HepG2 (cell line): Measurements from ENCODE around the gene MTA3. TPM values are rescaled to one million over a fixed set of nuclear protein-coding genes. Genes with fewer than 3 reads are reported as not detected.

Experiments
- ASH2L ChIP-seq: fragments of 300-600, 200-600 bp; sonication (generic); IDR thresholded peaks from 2 replicates; pipeline ENCODE4 v1.7.0; 2017; ENCODE audit warnings: low read depth, mild to moderate bottlenecking, moderate library complexity, mixed read lengths, low read length; ENCODE audit not compliant: insufficient read length
- ATRX ChIP-seq: sonication (generic); formaldehyde crosslinking; IDR thresholded peaks from 2 replicates; pipeline ENCODE4 v1.4.0; 2020; ENCODE audit warnings: missing genetic modification reagents, borderline replicate concordance
- BCL6 ChIP-seq: IDR thresholded peaks from 2 replicates; pipeline ENCODE4 v1.6.1; 2016; ENCODE audit warnings: missing genetic modification reagents, missing compliant biosample characterization
- DMTF1 ChIP-seq: sonication (generic); formaldehyde crosslinking; IDR thresholded peaks from 2 replicates; pipeline ENCODE4 v1.4.0; 2020; ENCODE audit warnings: mild to moderate bottlenecking, missing genetic modification reagents
- FOXC1 ChIP-seq: sonication (generic); formaldehyde crosslinking; IDR thresholded peaks from 2 replicates; pipeline ENCODE4 v1.8.0; 2022; ENCODE audit warnings: mild to moderate bottlenecking, missing genetic modification reagents, borderline replicate concordance
- GFI1 ChIP-seq: sonication (generic); formaldehyde crosslinking; IDR thresholded peaks from 2 replicates; pipeline ENCODE4 v1.5.0; 2020; ENCODE audit warnings: missing genetic modification reagents, mild to moderate bottlenecking, borderline replicate concordance
- KDM2A ChIP-seq: sonication (generic); formaldehyde crosslinking; IDR thresholded peaks from 2 replicates; pipeline ENCODE4 v1.4.0; 2020; ENCODE audit warnings: low read depth, missing genetic modification reagents, borderline replicate concordance
- MTA1 ChIP-seq: sonication (generic); formaldehyde crosslinking; IDR thresholded peaks from 2 replicates; pipeline ENCODE4 v1.4.0; 2020; ENCODE audit warnings: missing genetic modification reagents, mild to moderate bottlenecking, borderline replicate concordance
- NCOA2 ChIP-seq: sonication (generic); formaldehyde crosslinking; IDR thresholded peaks from 2 replicates; pipeline ENCODE4 v1.8.0; 2022; ENCODE audit warnings: inconsistent platforms
- NCOR1 ChIP-seq: fragments of 200-600 bp; sonication (generic); IDR thresholded peaks from 2 replicates; pipeline ENCODE4 v1.7.0; 2017; ENCODE audit warnings: antibody characterized with exemption, low read length, borderline replicate concordance
- RCOR2 ChIP-seq: IDR thresholded peaks from 2 replicates; pipeline ENCODE4 v1.6.1; 2016; ENCODE audit warnings: missing biosample characterization, missing genetic modification reagents
- SP140L ChIP-seq: sonication (generic); formaldehyde crosslinking; IDR thresholded peaks from 2 replicates; pipeline ENCODE4 v1.4.0; 2020; ENCODE audit warnings: missing genetic modification reagents, borderline replicate concordance
- ZBTB38 ChIP-seq: sonication (generic); formaldehyde crosslinking; IDR thresholded peaks from 2 replicates; pipeline ENCODE4 v1.5.1; 2020; ENCODE audit warnings: mild to moderate bottlenecking, missing genetic modification reagents
- ZFP36 ChIP-seq: fragments of 150-350 bp; IDR thresholded peaks from 2 replicates; pipeline ENCODE4 v1.6.1; 2018; ENCODE audit warnings: borderline replicate concordance, low read length, low read depth; ENCODE audit not compliant: partially characterized antibody
- ZFP82 ChIP-seq: sonication (generic); formaldehyde crosslinking; IDR thresholded peaks from 2 replicates; pipeline ENCODE4 v1.5.1; 2020; ENCODE audit warnings: mild to moderate bottlenecking, missing genetic modification reagents, borderline replicate concordance
- ZMYM3 ChIP-seq: sonication (generic); formaldehyde crosslinking; IDR thresholded peaks from 2 replicates; pipeline ENCODE4 v1.5.1; 2020; ENCODE audit warnings: mild to moderate bottlenecking, missing genetic modification reagents
- ZNF101 ChIP-seq: sonication (generic); formaldehyde crosslinking; IDR thresholded peaks from 2 replicates; pipeline ENCODE4 v1.4.0; 2020; ENCODE audit warnings: mild to moderate bottlenecking, low read depth, missing genetic modification reagents, borderline replicate concordance
- ZNF121 ChIP-seq: sonication (generic); formaldehyde crosslinking; IDR thresholded peaks from 2 replicates; pipeline ENCODE4 v1.5.0; 2020; ENCODE audit warnings: mild to moderate bottlenecking, missing genetic modification reagents
- ZNF350 ChIP-seq: sonication (generic); formaldehyde crosslinking; IDR thresholded peaks from 2 replicates; pipeline ENCODE4 v1.4.0; 2020; ENCODE audit warnings: mild to moderate bottlenecking, low read depth, missing genetic modification reagents, borderline replicate concordance
- ZNF431 ChIP-seq: sonication (generic); formaldehyde crosslinking; IDR thresholded peaks from 2 replicates; pipeline ENCODE4 v1.9.0; 2022; ENCODE audit warnings: missing genetic modification reagents, low read depth, mild to moderate bottlenecking, borderline replicate concordance
- ZNF766 ChIP-seq: sonication (generic); formaldehyde crosslinking; IDR thresholded peaks from 2 replicates; pipeline ENCODE4 v1.5.0; 2020; ENCODE audit warnings: missing genetic modification reagents, borderline replicate concordance
- ZNF790 ChIP-seq: sonication (generic); formaldehyde crosslinking; IDR thresholded peaks from 2 replicates; pipeline ENCODE4 v1.8.0; 2022; ENCODE audit warnings: missing genetic modification reagents, mild to moderate bottlenecking, borderline replicate concordance
- polyA plus RNA-seq, 8 experiments: library from polyadenylated mRNA; depleted of rRNA in 3 of 8; stranded (reverse) in 7 of 8; unstranded in 1 of 8; fragments of >200 nt; fragmentation: Illumina TruSeq in 4 of 8; extraction: Trizol in 4 of 8; gene quantifications; 2 replicates each; pipeline versions ENCODE4 v1.2.1 to v1.2.3, GENCODE V29; 2011 to 2016; ENCODE audit warnings: low read depth in 4 of 8, missing spikeins in 1 of 8, mixed read lengths in 1 of 8; ENCODE audit not compliant: insufficient read depth in 1 of 8
- total RNA-seq, 5 experiments: library from RNA; depleted of rRNA; stranded (reverse); fragments of >200 nt; fragmentation: Illumina TruSeq; extraction: Trizol; gene quantifications; 2 replicates each; pipeline ENCODE4 v1.2.3, GENCODE V29; 2016; ENCODE audit warnings: low read depth in 1 of 5
- TF ChIP-seq, protein P1 (sequence below): sonication (generic); formaldehyde crosslinking; conservative IDR thresholded peaks from 2 replicates; pipeline ENCODE4 v1.4.0; 2020; ENCODE audit warnings: mild to moderate bottlenecking, missing genetic modification reagents, moderate library complexity
- TF ChIP-seq, protein P2 (sequence below): IDR thresholded peaks from 2 replicates; pipeline ENCODE4 v1.6.1; 2016

The MTA3 gene
- total and polyA plus RNA-seq, 2 of the 13 experiments (the other 11 are each of a cell fraction or from before 2014, with no cell fraction given), result 48.8 to 77.8 TPM

DNA sequence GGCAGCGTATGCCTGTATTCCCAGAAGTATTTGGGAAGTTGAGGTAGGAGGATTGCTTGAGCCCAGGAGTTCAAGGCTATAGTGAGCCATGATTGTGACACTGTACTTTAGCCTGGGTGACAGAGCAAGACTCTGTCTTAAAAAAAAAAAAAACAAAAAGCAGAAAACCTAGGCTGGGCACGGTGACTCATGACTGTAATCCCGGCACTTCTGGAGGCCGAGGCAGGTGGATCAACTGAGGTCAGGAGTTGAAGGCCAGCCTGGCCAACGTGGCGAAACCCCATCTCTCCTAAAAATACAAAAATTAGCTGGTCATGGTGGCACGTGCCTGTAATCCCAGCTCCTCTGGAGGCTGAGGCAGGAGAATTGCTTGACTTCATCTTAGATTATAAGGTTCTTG is 46.4 kb downstream of the MTA3 start (continued):
- TF ChIP-seq ZNF790 (CRISPR knock-in tag) (no peak), ATRX (CRISPR knock-in tag) (no peak), BCL6 (peak; percentile 56), ZNF431 (CRISPR knock-in tag) (peak; percentile 72; the same call in 1 of the 2 replicates), KDM2A (peak; percentile 75; the same call in 1 of the 2 replicates), ZMYM3 (CRISPR knock-in tag) (peak; percentile 63; the same call in 1 of the 2 replicates), ZNF766 (CRISPR knock-in tag) (no peak), FOXC1 (CRISPR knock-in tag) (0 out of 2 replicates have a peak, but pooled peaks have one; percentile 25), ASH2L (no peak), ZFP82 (CRISPR knock-in tag) (no peak), DMTF1 (CRISPR knock-in tag) (no peak), ZNF350 (0 out of 2 replicates have a peak, but pooled peaks have one; percentile 24), GFI1 (CRISPR knock-in tag) (peak; percentile 47; the same call in 1 of the 2 replicates), ZFP36 (no peak), ZNF101 (CRISPR knock-in tag) (no peak), NCOR1 (peak; percentile 58; the same call in 1 of the 2 replicates), ZNF121 (CRISPR knock-in tag) (peak; percentile 89), RCOR2 (peak; percentile 89), MTA1 (peak; percentile 50; the same call in 1 of the 2 replicates), ZBTB38 (CRISPR knock-in tag) (0 out of 2 replicates have a peak, but pooled peaks have one; percentile 21), NCOA2 (peak; percentile 88), SP140L (no peak)
- TF ChIP-seq, protein P1, sequence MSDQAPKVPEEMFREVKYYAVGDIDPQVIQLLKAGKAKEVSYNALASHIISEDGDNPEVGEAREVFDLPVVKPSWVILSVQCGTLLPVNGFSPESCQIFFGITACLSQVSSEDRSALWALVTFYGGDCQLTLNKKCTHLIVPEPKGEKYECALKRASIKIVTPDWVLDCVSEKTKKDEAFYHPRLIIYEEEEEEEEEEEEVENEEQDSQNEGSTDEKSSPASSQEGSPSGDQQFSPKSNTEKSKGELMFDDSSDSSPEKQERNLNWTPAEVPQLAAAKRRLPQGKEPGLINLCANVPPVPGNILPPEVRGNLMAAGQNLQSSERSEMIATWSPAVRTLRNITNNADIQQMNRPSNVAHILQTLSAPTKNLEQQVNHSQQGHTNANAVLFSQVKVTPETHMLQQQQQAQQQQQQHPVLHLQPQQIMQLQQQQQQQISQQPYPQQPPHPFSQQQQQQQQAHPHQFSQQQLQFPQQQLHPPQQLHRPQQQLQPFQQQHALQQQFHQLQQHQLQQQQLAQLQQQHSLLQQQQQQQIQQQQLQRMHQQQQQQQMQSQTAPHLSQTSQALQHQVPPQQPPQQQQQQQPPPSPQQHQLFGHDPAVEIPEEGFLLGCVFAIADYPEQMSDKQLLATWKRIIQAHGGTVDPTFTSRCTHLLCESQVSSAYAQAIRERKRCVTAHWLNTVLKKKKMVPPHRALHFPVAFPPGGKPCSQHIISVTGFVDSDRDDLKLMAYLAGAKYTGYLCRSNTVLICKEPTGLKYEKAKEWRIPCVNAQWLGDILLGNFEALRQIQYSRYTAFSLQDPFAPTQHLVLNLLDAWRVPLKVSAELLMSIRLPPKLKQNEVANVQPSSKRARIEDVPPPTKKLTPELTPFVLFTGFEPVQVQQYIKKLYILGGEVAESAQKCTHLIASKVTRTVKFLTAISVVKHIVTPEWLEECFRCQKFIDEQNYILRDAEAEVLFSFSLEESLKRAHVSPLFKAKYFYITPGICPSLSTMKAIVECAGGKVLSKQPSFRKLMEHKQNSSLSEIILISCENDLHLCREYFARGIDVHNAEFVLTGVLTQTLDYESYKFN, result peak; percentile 81
- TF ChIP-seq, protein P2, sequence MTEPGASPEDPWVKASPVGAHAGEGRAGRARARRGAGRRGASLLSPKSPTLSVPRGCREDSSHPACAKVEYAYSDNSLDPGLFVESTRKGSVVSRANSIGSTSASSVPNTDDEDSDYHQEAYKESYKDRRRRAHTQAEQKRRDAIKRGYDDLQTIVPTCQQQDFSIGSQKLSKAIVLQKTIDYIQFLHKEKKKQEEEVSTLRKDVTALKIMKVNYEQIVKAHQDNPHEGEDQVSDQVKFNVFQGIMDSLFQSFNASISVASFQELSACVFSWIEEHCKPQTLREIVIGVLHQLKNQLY (CRISPR knock-in tag), result 0 out of 2 replicates have a peak, but pooled peaks have one; percentile 38
